Panc1 (cell line): ENCODE results near the gene CCAR1. TPM values are rescaled to one million over a fixed set of nuclear protein-coding genes. Genes with fewer than 3 reads are reported as not detected.

ENCODE experiments used
- ATAC-seq: fragments of 200-7000 bp; cut with Tn5 transposase; 2 replicates; pipeline ENCODE4 v1.9.1; 2020; ENCODE audit warnings: mild to moderate bottlenecking, moderate library complexity
- BruUV-seq: library from RNA; stranded (reverse); fragments of 400-500 nt; replicated peaks from 2 replicates; lab custom pipeline; 2021; lab: Mats Ljungman, UMichigan
- CTCF ChIA-PET: fragments of 300-600 bp; sonication (Branson Sonifier 250); formaldehyde crosslinking; loops from one replicate; lab custom pipeline; 2022; ENCODE audit warnings: antibody characterized with exemption; lab: Charles Lee
- POLR2A ChIA-PET: fragments of 300-600 bp; sonication (Branson Sonifier 250); formaldehyde crosslinking; loops from one replicate; lab custom pipeline; 2022; ENCODE audit warnings: antibody characterized with exemption; lab: Charles Lee
- DNase-seq: peaks from one replicate; pipeline ENCODE4 v3.0.0-alpha.2; 2010; ENCODE audit warnings: low read depth, low spot score
- H3K27ac ChIP-seq: 2 replicates; pipeline ENCODE4 v1.5.1; 2011; ENCODE audit warnings: mild to moderate bottlenecking, low read length, inconsistent platforms
- H3K27me3 ChIP-seq: fragments of 200-500 bp; sonication (Bioruptor generic); 2 replicates; pipeline ENCODE4 v1.6.0; 2014; ENCODE audit warnings: low read length, inconsistent platforms; ENCODE audit not compliant: control insufficient read depth, insufficient read depth
- H3K36me3 ChIP-seq: fragments of 200-500 bp; sonication (Bioruptor generic); 2 replicates; pipeline ENCODE4 v1.5.1; 2014; ENCODE audit warnings: inconsistent platforms, mild to moderate bottlenecking, low read length, moderate library complexity; ENCODE audit not compliant: control insufficient read depth, insufficient read depth
- H3K4me1 ChIP-seq: 2 replicates; pipeline ENCODE4 v1.5.1; 2011; ENCODE audit warnings: inconsistent platforms, mild to moderate bottlenecking, low read length, moderate library complexity; ENCODE audit not compliant: control insufficient read depth, insufficient read depth
- H3K4me3 ChIP-seq, 2 experiments: 2 replicates each; pipeline ENCODE4 v1.5.1; 2011 to 2012; ENCODE audit warnings: low read depth in 2 of 2, low read length in 2 of 2, mild to moderate bottlenecking in 2 of 2, inconsistent platforms in 1 of 2, moderate library complexity in 1 of 2
- H3K9me3 ChIP-seq: fragments of 200-500 bp; sonication (Bioruptor generic); 2 replicates; pipeline ENCODE4 v1.5.1; 2014; ENCODE audit warnings: low read depth, mild to moderate bottlenecking, inconsistent platforms, low read length, moderate library complexity; ENCODE audit not compliant: control insufficient read depth, insufficient read depth
- CTCF ChIP-seq: fragments of 450-650 bp; IDR thresholded peaks from 2 replicates; pipeline ENCODE4 v1.5.1; 2017; ENCODE audit warnings: mild to moderate bottlenecking
- POLR2AphosphoS5 ChIP-seq: IDR thresholded peaks from 2 replicates; pipeline ENCODE4 v1.6.1; 2012; ENCODE audit warnings: mild to moderate bottlenecking, low read depth, low read length, moderate library complexity
- SIN3A ChIP-seq: IDR thresholded peaks from 2 replicates; pipeline ENCODE4 v1.6.1; 2012; ENCODE audit warnings: low read depth, mild to moderate bottlenecking, low read length, moderate library complexity, borderline replicate concordance; ENCODE audit not compliant: insufficient read depth
- TCF7L2 ChIP-seq: IDR thresholded peaks from 2 replicates; pipeline ENCODE4 v1.6.1; 2011; ENCODE audit warnings: mild to moderate bottlenecking, low read depth, low read length, inconsistent platforms
- in situ Hi-C: cut with HindIII; loops from 2 replicates; pipeline ENCODE4 v1.10.0; 2016; ENCODE audit warnings: low sequenced_read_pairs, low pct_unique_long_range_greater_than_20kb
- intact Hi-C: fragments of 100-400 bp; cut with micrococcal nuclease; formaldehyde crosslinking; loops from one replicate; pipeline ENCODE4 v1.10.0; 2022; ENCODE audit not compliant: unreplicated experiment
- total RNA-seq: library from RNA; stranded (reverse); gene quantifications from one replicate; pipeline ENCODE4 v1.2.1, GENCODE V29; 2021; ENCODE audit not compliant: unreplicated experiment
- TF ChIP-seq, protein P1 (sequence below), 2 experiments: IDR thresholded peaks; 2 replicates each; pipeline ENCODE4 v1.6.1; 2011 to 2012; ENCODE audit warnings: low read depth in 2 of 2, control low read depth in 1 of 2, low read length in 1 of 2, mild to moderate bottlenecking in 1 of 2, moderate library complexity in 1 of 2; ENCODE audit not compliant: insufficient read depth in 1 of 2

CCAR1 gene
- total RNA-seq, 1 experiment from 2014 or later, result 102 TPM

DNA sequence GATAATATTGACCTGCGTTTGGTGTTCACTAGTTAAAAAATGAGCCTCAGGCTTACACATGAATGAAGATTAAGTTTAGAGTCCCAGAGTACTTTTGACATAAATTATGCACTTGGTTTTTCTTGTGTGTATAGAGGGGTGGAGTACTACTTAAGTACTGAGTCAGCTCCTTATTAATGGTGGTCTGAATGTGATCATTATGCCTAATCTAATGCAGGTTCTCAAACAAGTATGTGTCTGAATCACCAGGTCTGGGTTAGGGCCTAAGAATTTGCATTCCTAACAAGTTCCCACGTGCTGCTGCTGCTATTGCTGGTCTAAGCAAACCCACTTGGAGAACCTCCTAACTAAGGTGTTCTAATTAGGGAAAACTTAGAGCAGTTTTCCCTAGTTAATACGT is 75.6 kb downstream of the CCAR1 start:
- H3K36me3 ChIP-seq, result peaks cover 4% of the 10 kb centered on the region
- CTCF ChIA-PET, result no interaction called here
- DNase-seq, result no peak

GRCh38 chr10:68800211-68800610 is 79.2 kb downstream of the CCAR1 start:
- Histone ChIP-seq H3K27me3 (no peaks in the 10 kb centered on the region), H3K36me3 (no peaks in the 10 kb centered on the region; the same call in 1 of the 2 replicates), H3K4me3 (no peak overlapping the region), H3K9me3 (no peaks in the 10 kb centered on the region), H3K27ac (no peak overlapping the region), H3K4me1 (no peaks in the 10 kb centered on the region)
- intact Hi-C loops (no loop called here), in situ Hi-C loops (no loop called here)
- TF ChIP-seq, protein P1, sequence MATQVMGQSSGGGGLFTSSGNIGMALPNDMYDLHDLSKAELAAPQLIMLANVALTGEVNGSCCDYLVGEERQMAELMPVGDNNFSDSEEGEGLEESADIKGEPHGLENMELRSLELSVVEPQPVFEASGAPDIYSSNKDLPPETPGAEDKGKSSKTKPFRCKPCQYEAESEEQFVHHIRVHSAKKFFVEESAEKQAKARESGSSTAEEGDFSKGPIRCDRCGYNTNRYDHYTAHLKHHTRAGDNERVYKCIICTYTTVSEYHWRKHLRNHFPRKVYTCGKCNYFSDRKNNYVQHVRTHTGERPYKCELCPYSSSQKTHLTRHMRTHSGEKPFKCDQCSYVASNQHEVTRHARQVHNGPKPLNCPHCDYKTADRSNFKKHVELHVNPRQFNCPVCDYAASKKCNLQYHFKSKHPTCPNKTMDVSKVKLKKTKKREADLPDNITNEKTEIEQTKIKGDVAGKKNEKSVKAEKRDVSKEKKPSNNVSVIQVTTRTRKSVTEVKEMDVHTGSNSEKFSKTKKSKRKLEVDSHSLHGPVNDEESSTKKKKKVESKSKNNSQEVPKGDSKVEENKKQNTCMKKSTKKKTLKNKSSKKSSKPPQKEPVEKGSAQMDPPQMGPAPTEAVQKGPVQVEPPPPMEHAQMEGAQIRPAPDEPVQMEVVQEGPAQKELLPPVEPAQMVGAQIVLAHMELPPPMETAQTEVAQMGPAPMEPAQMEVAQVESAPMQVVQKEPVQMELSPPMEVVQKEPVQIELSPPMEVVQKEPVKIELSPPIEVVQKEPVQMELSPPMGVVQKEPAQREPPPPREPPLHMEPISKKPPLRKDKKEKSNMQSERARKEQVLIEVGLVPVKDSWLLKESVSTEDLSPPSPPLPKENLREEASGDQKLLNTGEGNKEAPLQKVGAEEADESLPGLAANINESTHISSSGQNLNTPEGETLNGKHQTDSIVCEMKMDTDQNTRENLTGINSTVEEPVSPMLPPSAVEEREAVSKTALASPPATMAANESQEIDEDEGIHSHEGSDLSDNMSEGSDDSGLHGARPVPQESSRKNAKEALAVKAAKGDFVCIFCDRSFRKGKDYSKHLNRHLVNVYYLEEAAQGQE (IDR thresholded peaks at IDR 0.05; ENCODE audit: insufficient read depth in 1 of 2, low read depth in 2 of 2, low read length in 1 of 2), result no peak
- no peak for TF ChIP-seq TCF7L2
- TF ChIP-seq POLR2AphosphoS5, result no peak
- no peak for TF ChIP-seq SIN3A
- no peak for TF ChIP-seq CTCF
- BruUV-seq, result no TSS peak
- no peak for ATAC-seq
- ChIA-PET CTCF (interaction anchor here (0.6 kb wide), 1 partner anchor 76 kb away, joined by 3 read pairs; no protein-coding TSS in a partner anchor), POLR2A (interaction anchor here (0.6 kb wide), 1 partner anchor 12 kb away, joined by 4 read pairs; no protein-coding TSS in a partner anchor)
- DNase-seq, result no peak

More for the DNA sequence above, 75.6 kb downstream of the CCAR1 start:
- TF ChIP-seq POLR2AphosphoS5 (no peak), CTCF (no peak)
- intact Hi-C loops, result no loop called here
- in situ Hi-C loops, result no loop called here
- no peaks in the 10 kb centered on the region for H3K27me3 ChIP-seq
- H3K4me1 ChIP-seq, result no peaks in the 10 kb centered on the region
- no peak overlapping the region for H3K4me3 ChIP-seq
- no peaks in the 10 kb centered on the region for H3K9me3 ChIP-seq
- POLR2A ChIA-PET, result no interaction called here
- 0 out of 2 replicates have a peak, but pooled peaks have one; percentile 13 for ATAC-seq
- no TSS peak for BruUV-seq
- H3K27ac ChIP-seq, result no peak overlapping the region
